ENCODE data around the gene PPP1CA.
"Not testable (repeated sequence)": the region's sequence is repeated elsewhere in the genome, so short reads cannot be mapped to it uniquely, and the experiment has no call there.

Gene PPP1CA

DNA sequence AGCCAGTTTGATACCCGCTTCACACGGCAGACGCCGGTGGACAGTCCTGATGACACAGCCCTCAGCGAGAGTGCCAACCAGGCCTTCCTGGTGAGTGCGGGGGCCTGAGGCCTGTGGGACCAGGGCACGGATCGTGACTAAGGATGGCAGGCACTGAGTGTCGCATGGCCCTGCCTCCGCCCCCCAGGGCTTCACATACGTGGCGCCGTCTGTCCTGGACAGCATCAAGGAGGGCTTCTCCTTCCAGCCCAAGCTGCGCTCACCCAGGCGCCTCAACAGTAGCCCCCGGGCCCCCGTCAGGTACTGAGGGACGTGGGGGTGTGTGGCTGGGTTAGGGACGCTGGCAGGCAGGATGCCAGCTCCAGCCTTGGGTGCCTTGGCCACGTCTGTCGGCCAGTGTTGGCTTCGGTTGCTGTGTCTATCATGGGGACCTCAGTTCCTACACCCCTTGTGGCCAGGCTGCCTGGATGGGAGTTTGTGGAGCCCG is 32.8 kb upstream of the PPP1CA start:
- DNase-seq = no peak

DNA sequence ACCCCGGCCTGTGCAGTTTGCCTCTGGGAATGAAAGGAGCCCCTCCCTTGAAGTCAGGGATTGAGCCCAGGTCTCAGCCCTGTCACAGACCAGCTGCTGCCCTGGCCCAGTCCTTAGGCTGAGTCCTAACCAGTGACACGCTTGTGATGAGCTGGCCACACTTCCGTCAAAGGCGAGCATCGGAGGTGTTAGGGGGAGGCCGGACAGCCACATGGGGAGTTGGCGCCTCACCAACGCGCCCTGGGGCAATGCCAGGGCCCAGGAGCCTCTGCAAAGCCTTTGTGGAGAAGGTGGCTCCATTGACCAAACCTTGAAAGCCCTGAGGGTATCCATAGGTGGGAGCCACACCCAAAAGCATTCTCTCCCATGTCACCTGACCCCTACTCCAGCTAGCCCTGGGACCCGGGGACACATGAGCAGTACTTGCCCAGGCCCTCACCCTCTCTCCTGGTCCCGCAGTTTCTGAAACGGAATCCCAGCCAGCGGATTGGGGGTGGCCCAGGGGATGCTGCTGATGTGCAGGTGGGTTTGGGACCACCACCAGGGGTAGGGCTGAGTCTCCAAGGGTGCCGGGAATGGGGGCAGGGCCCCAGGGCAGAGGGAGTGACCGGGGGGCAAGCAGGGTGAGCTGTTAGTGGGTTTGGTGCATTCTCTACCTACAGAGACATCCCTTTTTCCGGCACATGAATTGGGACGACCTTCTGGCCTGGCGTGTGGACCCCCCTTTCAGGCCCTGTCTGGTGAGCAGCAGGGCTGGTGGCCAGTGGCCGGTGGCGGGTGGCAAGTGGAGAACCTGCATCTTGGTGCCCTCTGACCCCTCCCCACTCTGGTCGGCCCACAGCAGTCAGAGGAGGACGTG is 32.1 kb upstream of the PPP1CA start:
- DNase-seq = no peak

DNA sequence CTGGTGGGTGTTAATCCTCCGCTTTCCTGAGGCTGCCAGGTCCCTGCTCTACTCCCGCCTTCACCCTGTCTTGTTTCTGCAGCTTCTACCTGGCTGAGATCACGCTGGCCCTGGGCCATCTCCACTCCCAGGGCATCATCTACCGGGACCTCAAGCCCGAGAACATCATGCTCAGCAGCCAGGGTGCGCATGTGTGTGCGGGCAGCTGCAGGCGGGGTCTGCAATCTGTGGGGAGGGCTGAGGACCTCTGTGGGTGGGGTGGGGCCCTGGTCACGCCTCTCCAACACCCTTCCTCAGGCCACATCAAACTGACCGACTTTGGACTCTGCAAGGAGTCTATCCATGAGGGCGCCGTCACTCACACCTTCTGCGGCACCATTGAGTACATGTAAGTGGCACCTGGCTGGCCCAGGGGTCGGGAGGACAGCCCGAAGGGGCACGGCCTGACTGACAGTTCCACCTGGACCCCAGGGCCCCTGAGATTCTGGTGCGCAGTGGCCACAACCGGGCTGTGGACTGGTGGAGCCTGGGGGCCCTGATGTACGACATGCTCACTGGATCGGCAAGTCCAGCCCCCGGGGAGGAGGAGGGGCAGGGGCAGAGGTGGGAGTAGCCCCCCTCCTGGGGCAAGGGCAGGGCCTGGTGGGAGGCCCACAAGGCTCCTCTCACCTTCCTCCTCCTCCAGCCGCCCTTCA is 31.1 kb upstream of the PPP1CA start:
- no peak for DNase-seq

DNA sequence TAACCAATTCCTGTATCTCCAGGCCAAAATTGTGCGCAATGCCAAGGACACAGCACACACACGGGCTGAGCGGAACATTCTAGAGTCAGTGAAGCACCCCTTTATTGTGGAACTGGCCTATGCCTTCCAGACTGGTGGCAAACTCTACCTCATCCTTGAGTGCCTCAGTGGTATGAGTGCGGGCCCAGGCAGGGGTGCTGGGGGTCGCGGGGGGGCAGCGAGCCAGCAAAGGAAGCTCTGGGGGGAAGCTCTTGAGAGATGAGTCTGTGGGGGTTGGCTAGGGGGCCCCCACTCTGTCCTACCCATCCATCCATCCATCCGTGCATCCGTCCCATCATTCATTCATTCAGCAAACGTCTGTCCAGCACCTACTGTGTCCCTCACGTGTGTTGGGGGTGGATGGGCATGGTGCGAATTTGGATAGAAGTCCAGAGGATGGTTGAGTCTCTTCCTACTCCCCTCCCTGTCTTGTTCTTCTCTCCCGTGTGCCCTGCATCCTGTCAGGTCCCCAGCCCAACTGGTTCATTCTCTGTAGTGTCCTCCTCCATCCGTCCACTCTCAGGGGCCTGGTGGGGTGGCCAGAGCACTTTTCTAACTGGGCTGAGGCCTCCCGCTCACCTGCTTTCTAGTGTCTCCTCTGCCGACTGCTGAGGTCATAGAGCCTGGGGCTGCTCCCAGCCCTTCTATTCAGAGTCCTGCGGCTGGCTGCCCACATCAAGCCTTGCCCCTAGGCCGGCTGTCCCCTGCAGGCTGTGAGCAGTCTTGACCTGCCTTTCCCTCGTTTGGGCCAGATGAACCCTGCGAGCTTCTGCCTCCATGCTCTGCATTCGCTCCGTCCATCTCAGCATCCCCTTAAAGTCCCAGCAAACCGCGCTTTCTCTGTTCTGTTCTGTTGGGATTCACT is 29.9 kb upstream of the PPP1CA start:
- no peak for DNase-seq

DNA sequence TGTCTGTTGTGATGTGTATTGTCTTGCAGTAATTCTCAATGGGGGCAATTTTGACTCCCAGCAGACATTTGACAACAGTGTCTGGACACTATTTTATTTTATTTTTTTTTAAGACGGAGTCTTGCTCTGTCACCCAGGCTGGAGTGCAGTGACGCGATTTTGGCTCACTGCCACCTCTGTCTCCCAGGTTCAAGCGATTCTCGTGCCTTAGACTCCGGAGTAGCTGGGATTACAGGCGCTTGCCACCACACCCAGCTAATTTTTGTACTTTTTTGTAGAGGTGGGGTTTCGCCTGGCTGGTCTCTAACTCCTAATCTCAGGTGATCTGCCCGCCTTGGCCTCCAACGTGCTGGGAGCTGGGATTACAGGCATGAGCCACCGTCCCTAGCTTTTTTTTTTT is 28.1 kb upstream of the PPP1CA start:
- no peak for DNase-seq

DNA sequence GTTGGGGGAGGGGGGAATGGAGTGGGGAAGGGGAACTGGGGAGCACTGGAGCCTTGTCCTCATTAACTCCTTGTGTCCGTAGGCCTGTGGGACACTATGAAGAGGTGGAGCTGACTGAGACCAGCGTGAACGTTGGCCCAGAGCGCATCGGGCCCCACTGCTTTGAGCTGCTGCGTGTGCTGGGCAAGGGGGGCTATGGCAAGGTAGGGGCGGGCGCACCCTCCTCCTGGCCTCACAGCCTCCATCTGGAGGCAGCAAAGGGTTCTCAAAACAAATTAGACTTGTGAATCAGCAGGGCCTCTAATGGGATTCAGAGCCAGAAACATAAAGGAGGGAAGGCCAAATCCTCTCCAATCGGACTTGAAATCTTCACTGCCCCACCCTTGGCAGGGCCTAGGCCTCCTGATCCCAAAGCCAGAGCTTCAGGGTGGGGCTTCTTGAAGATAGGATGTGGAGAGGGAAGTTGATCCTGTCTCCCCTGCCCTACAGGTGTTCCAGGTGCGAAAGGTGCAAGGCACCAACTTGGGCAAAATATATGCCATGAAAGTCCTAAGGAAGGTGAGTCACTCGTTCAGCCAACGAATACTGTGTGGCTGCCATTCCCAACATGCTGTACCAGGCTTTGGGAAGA is 27.5 kb upstream of the PPP1CA start:
- DNase-seq = no peak

DNA sequence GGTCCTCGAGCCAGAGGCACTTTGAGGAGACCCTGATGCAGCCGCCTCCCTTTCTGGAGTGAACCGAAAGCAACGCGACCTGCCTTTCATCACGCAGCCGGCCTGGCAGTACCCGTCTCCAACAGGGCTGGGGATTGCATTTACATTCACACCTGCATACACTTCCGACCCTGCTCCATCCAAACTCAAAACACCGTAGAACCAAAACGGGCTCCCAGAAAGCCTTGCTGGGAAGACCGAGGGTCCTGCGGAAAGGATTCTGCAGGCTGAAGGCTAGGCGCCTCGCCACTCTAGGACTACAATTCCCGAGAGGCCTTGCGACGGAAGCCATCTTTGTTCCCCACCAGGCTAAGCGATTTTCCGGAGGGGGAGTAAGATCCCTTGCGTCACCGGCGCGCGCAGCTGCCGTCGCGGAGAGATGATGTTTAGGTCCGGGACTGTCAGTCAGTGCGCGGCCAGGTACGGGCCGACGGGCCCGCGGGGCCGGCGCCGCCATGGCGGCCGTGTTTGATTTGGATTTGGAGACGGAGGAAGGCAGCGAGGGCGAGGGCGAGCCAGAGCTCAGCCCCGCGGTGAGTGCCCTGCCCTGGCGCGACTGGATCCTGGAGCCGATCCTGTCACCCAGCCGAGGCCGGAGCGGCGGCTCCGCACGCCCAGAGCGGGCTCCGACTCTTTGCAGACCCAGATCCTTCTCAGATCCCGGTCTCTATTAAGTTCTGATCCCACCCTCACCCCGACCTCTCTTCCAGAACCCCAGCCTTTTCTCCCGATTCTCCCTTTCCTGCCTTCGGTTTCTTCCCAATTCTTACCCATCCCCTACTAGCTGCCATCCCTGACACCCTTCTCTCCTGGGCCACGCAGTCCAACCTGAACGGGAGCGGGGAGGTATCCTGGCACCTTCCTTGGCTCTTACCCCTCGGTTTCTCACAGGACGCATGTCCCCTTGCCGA is 26.7 kb upstream of the PPP1CA start, which contains the start of gene RPS6KB2:
RPS6KB2 (plus strand) TSS at position 443 of the 950 bp plus-strand sequence; CDS start at position 495, 52 bp downstream.
- peak; percentile 96 to 97 for DNase-seq

DNA sequence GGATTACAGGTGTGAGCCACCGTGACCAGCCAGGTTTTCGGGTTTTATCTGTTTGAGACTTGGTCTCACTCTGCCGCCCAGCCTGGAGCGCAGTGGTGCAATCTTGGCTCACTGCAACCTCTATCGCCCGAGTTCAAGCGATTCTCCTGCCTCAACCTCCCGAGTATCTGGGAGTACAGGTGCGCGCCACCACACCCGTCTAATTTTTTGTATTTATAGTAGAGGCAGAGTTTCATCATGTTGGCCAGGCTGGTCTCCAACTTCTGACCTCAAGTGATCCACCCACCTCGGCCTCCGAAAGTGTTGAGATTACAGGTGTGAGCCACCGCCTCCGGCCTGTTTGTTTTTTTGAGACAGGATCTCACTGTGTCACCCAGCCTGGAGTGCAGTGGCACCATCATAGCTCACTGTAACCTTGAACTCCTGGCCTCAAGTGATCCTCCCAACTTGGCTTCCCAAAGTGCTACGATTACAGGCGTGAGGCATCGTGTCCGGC is 25.8 kb upstream of the PPP1CA start:
- not testable (repeated sequence) for DNase-seq

DNA sequence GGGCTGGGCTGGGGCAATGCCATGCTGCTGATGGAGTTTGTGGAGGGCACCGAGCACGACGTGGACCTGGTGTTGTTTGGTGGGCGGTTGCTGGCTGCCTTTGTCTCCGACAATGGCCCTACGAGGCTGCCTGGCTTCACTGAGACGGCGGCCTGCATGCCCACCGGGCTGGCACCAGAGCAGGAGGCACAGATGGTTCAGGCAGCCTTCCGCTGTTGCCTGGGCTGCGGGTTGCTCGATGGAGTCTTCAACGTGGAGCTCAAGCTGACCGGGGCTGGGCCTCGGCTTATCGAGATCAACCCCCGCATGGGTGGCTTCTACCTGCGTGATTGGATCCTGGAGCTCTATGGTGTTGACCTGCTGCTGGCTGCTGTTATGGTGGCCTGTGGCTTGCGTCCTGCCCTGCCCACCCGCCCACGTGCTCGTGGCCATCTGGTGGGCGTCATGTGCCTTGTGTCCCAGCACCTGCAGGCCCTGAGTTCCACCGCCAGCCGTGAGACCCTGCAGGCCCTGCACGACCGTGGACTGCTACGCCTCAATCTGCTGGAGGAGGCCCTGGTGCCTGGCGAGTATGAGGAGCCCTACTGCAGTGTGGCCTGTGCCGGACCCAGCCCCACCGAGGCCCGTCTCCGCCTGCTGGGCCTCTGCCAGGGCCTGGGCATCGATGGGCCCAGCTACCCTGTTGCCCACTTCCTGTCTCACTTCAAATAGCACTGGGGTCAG is 22.4 kb upstream of the PPP1CA start:
- no peak for DNase-seq

DNA sequence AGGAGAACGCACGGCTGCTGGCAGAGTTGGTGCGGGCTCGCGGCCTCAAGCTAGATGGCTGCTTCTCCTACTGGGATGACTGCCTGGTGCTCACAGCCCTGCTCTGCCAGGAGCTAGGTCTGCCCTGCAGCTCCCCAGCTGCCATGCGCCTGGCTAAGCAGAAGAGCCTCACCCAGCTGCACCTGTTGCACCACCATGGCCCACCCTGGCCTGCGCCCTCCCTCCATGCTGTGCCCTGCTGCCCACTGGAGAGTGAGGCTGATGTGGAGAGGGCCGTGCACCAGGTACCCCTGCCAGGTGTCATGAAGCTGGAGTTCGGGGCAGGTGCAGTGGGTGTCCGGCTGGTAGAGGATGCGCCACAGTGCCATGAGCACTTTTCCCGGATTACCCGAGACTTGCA is 21.8 kb upstream of the PPP1CA start:
- DNase-seq = no peak

DNA sequence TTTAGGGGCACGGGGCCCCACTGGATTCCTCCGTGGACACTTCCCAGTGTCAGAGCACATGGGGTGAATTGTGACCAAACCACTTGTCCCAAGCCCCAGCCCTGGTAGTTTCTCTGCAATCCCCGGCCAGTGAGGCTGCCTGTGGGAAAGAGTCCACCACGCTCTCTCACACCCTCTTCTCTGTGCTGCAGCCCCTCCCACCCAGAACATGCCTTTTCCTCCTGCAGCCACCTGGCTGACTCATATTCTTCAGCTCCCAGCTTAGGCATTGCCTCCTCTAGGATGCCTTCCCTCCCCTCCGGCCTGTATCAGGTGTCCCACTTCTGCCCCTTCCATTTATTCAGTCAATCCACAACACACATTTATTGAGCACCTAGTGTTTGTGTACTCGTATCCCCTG is 21.2 kb upstream of the PPP1CA start:
- no peak for DNase-seq

DNA sequence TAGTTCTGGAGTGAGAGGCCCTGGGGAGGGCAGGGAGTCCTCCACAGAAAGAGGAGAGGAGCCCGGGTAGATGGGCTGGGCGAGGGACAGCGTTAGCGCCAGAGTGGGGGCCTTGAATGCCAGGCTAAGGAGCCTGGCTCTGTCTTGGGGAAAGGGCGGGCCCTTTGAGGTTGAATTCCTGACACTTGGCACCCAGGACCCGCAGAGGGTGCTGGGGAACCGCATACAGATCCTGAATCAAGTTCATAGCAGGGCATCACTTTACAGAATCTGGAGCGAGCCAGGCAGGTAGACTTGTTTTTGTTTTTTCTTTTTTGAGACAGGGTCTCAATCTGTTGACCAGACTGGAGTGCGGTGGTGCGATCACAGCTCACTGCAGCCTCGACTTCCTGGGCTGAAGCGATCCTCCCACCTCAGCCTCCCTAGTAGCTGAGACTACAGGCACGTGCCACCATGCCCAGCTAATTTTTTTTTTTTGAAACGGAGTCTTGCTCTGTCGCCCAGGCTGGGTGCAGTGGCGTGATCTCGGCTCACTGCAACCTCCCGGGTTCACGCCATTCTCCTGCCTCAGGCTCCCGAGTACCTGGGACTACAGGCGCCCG is 19.9 kb upstream of the PPP1CA start:
- no peak for DNase-seq

DNA sequence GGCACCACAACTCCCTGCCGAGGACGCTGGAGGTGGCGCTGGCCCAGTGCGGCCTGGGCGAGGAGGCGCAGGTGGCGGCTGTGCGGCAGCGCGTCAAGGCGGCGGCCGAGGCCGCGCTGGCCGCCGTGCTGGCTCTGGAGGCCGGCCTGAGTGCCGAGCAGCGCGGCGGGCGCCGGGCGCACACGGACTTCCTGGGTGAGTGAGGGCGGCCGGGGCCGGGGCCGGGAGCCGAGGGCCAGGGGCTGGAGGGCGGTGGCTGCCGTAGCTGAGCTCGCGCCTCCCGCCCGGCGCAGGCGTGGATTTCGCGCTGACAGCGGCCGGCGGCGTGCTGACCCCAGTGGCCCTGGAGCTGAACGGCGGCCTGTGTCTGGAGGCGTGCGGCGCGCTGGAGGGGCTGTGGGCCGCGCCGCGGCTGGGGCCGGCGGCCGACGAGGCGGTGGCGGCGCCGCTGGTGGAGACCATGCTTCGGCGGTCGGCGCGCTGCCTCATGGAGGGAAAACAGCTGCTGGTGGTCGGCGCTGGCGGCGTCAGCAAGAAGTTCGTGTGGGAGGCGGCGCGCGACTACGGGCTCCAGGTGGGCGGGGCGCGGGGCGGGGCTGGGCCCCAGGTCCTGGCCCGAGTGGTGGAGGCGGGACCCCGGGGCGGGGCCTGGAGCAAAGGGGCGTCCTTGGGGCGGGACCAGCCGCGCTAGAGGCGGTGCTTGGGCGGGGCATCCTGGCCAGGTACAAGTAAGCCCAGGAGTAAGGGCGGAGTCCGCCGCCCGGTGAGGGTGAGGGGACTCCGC is 19.2 kb upstream of the PPP1CA start:
- peak; percentile 75 to 87 for DNase-seq

DNA sequence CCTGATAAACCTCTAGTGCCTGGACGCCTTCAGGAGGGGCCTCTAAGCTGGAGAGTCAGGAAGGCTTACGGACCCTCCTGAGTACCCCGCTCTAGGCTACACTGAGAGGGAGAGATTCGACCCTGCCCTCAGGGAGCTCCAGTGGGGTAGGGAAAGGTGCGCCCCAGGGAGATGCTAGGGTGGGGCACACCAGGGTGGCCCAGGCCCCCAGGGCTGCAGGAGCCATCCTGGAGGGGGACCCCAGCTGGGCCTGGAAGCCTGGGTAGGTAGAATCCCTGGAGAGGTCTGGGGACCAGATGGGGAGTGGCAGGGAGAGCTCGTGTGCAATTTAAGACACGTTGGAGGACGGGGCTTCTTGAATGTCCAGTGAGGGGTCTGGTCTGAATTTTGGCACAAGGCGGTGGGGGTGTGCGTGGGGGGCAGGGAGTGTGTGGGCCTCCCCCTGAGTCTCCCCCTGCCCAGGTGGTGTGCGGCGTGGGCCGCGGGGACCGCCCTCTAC is 18.5 kb upstream of the PPP1CA start:
- DNase-seq = no peak

DNA sequence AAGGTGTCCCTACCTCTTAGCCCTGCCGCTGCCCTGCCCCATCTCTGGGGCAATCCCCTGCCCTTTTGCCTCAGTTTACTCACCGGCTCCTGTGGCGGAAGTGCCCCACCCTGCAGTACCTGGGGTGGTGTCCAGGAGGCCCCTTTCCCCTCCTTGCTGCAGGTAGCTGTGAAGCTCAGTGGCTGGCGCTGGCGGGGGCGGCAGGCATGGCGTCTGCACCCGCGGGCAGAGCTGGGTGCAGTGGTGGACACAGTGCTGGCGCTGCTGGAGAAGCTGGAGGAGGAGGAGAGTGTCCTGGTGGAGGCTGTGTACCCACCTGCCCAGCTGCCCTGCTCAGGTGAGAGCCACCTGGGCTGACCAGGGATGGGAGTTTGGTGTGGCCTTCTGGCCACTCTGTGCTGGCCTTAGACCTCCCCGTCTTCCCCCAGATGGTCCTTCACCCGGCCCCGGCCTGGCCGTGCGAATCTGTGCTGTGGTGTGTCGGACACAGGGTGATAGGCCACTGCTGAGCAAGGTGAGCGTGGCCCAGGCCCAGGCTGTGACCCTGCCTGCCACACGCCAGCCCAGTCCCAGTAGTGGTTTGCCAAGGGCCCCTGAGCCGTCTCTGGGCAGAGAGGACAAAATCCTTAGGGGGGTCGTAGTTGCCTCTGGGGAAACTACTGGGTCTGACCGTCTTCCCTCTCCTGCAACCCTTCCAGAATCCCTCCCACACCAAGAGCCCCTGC is 17.8 kb upstream of the PPP1CA start:
- no peak for DNase-seq

DNA sequence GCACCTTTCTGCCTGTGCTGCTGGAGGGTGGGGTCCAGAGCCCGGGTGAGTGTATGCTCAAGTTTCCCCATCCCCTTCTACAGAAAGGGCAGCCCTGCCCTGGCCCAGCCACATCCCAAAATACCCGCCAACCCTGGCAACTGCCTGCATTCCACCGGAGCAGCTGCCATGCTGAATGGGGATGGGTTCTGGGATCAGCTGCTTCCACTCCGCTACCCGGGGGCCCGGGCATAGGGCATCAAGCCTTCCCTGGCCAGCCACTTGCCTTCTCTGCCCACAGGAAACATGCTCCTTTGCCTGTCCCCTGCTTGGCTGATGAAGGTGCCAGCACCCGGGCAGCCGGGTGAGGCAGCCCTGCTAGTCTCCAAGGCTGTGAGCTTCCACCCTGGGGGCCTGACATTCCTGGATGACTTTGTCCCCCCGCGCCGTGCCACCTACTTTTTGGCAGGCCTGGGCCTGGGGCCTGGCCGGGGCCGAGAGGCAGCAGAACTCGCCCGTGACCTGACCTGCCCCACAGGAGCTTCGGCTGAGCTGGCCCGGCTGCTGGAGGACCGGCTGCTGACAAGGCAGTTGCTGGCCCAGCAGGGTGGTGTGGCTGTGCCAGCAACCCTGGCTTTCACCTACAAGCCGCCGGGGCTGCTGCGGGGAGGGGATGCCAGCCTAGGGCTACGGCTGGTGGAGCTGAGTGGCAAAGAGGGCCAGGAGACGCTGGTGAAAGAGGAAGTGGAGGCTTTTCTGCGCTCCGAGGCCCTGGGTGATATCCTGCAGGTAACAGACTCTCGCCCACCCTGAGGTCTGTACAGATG is 17.0 kb upstream of the PPP1CA start:
- DNase-seq = no peak

DNA sequence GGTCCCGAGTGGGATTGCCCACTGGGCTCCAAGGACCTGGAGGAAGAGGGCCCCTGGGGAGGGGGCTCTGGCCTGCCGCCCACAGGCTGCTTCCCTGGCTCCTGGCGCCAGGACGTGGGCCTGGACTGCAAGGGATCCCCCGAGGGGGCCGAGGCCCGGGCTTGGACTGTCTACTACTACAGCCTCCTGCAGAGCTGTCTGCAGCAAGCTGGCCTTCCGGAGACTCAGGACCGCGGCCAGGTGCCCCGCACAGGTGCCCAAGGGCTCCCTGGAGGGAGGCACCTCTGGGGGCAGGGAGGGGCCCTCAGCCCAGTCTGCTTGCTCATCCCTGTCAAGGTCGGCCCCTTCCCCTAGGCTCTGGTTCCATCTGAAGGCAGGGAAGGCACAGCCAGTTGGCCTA is 15.8 kb upstream of the PPP1CA start:
- DNase-seq = no peak

Measured in hippocampal formation (tissue), 2 donors.